OCI-LY1 (cell line): ENCODE results near the gene ST8SIA6.

Experiments used
- H2AFZ ChIP-seq: fragments of 200-600 bp; sonication (generic), shearing (Covaris generic); 2 replicates; pipeline ENCODE4 v1.6.0; 2014; ENCODE audit warnings: antibody characterized with exemption, mild to moderate bottlenecking, low read length
- H3F3A ChIP-seq: fragments of 200-600 bp; sonication (generic), shearing (Covaris generic); 2 replicates; pipeline ENCODE4 v1.6.0; 2014; ENCODE audit warnings: mild to moderate bottlenecking, antibody characterized with exemption, low read length, moderate library complexity; ENCODE audit not compliant: insufficient read depth
- H3K27ac ChIP-seq: fragments of 200-600 bp; sonication (generic); 2 replicates; pipeline ENCODE4 v1.5.1; 2014; ENCODE audit warnings: low read length, mixed run types, mild to moderate bottlenecking, low read depth; ENCODE audit not compliant: poor library complexity, severe bottlenecking
- H3K27me3 ChIP-seq: fragments of 200-600 bp; sonication (generic); 2 replicates; pipeline ENCODE4 v1.6.0; 2014; ENCODE audit warnings: antibody characterized with exemption, mild to moderate bottlenecking, low read length, moderate library complexity; ENCODE audit not compliant: insufficient read depth
- H3K36me3 ChIP-seq: fragments of 200-600 bp; sonication (generic); 2 replicates; pipeline ENCODE4 v1.6.1; 2014; ENCODE audit warnings: mild to moderate bottlenecking, antibody characterized with exemption, low read length, moderate library complexity, mixed read lengths; ENCODE audit not compliant: insufficient read depth
- H3K4me1 ChIP-seq: fragments of 200-600 bp; sonication (generic); 2 replicates; pipeline ENCODE4 v1.5.1; 2014; ENCODE audit warnings: mild to moderate bottlenecking, low read length, moderate library complexity; ENCODE audit not compliant: insufficient read depth, severe bottlenecking
- H3K4me2 ChIP-seq: fragments of 200-600 bp; sonication (generic), shearing (Covaris generic); 2 replicates; pipeline ENCODE4 v1.6.1; 2014; ENCODE audit warnings: low read length
- H3K4me3 ChIP-seq: fragments of 200-600 bp; sonication (generic); 2 replicates; pipeline ENCODE4 v1.5.1; 2014; ENCODE audit warnings: low read length, low read depth, mild to moderate bottlenecking, mixed read lengths; ENCODE audit not compliant: poor library complexity, severe bottlenecking
- H3K79me2 ChIP-seq: fragments of 200-600 bp; shearing (Covaris generic); 2 replicates; pipeline ENCODE4 v1.6.1; 2016; ENCODE audit warnings: mixed run types, low read length, mixed read lengths; ENCODE audit not compliant: insufficient read depth
- H3K9ac ChIP-seq: fragments of 200-600 bp; sonication (generic), shearing (Covaris generic); 2 replicates; pipeline ENCODE4 v1.6.1; 2014; ENCODE audit warnings: mild to moderate bottlenecking, low read length, mixed read lengths
- H3K9me2 ChIP-seq: fragments of 200-600 bp; sonication (generic), shearing (Covaris generic); 2 replicates; pipeline ENCODE4 v1.6.1; 2014; ENCODE audit warnings: low read depth, mild to moderate bottlenecking, low read length, mixed read lengths
- H3K9me3 ChIP-seq: fragments of 200-600 bp; shearing (Covaris generic); 2 replicates; pipeline ENCODE4 v1.6.1; 2014; ENCODE audit warnings: low read length, mixed read lengths
- H4K20me1 ChIP-seq: fragments of 200-600 bp; sonication (generic), shearing (Covaris generic); 2 replicates; pipeline ENCODE4 v1.6.0; 2016; ENCODE audit warnings: mild to moderate bottlenecking, low read length; ENCODE audit not compliant: insufficient read depth
- CTCF ChIP-seq: fragments of 200-600 bp; sonication (generic), shearing (Covaris generic); IDR thresholded peaks from 2 replicates; pipeline ENCODE4 v1.5.1; 2017; ENCODE audit warnings: mild to moderate bottlenecking, antibody characterized with exemption, low read length, moderate library complexity, mixed read lengths
- EZH2 ChIP-seq: fragments of 200-600 bp; sonication (generic), shearing (Covaris generic); IDR thresholded peaks from 2 replicates; pipeline ENCODE4 v1.8.0; 2017; ENCODE audit warnings: borderline replicate concordance, mixed run types, mild to moderate bottlenecking, antibody characterized with exemption, low read length, moderate library complexity, mixed read lengths

The ST8SIA6 gene

GRCh38 chr10:17365402-17365801 is 89.0 kb downstream of the ST8SIA6 start:
- Histone ChIP-seq H3K27ac (no peak overlapping the region), H3K27me3 (no peaks in the 10 kb centered on the region), H3F3A (no peaks in the 10 kb centered on the region), H3K79me2 (no peaks in the 10 kb centered on the region), H3K9me3 (no peaks in the 10 kb centered on the region), H3K9ac (no peak overlapping the region), H3K4me1 (no peaks in the 10 kb centered on the region), H3K9me2 (no peaks in the 10 kb centered on the region), H2AFZ (no peak overlapping the region), H4K20me1 (no peaks in the 10 kb centered on the region), H3K4me2 (no peak overlapping the region), H3K4me3 (no peak overlapping the region), H3K36me3 (no peaks in the 10 kb centered on the region)
- TF ChIP-seq EZH2 (no peak), CTCF (no peak)

- H3K9me3 ChIP-seq, result no peaks in the 10 kb centered on the region
- no peak overlapping the region for H3K4me3 ChIP-seq
- no peaks in the 10 kb centered on the region for H3K27me3 ChIP-seq
- H3K9me2 ChIP-seq, result no peaks in the 10 kb centered on the region
- no peak overlapping the region for H3K27ac ChIP-seq
- no peaks in the 10 kb centered on the region for H4K20me1 ChIP-seq
- no peaks in the 10 kb centered on the region for H3F3A ChIP-seq
- H3K79me2 ChIP-seq, result no peaks in the 10 kb centered on the region
- no peak for TF ChIP-seq EZH2
- no peak for TF ChIP-seq CTCF
- H3K4me2 ChIP-seq, result no peak overlapping the region
- no peak overlapping the region for H3K9ac ChIP-seq
- H3K4me1 ChIP-seq, result no peaks in the 10 kb centered on the region
- no peaks in the 10 kb centered on the region for H3K36me3 ChIP-seq
- no peak overlapping the region for H2AFZ ChIP-seq
Observed at GRCh38 chr10:17358461-17358860, 95.9 kb downstream of the ST8SIA6 start.

GRCh38 chr10:17357781-17358180 is 96.6 kb downstream of the ST8SIA6 start:
- Histone ChIP-seq H3K27ac (no peak overlapping the region), H3K79me2 (no peaks in the 10 kb centered on the region), H3K9me3 (no peaks in the 10 kb centered on the region), H3K9me2 (no peaks in the 10 kb centered on the region), H2AFZ (no peak overlapping the region), H3K9ac (no peak overlapping the region), H3F3A (no peaks in the 10 kb centered on the region), H4K20me1 (no peaks in the 10 kb centered on the region), H3K36me3 (no peaks in the 10 kb centered on the region), H3K27me3 (no peaks in the 10 kb centered on the region), H3K4me1 (no peaks in the 10 kb centered on the region), H3K4me2 (no peak overlapping the region), H3K4me3 (no peak overlapping the region)
- TF ChIP-seq EZH2 (no peak), CTCF (no peak)
